HG03460 (cell line): ENCODE measurements around the gene MMP28.
A peak's percentile ranks its signal among the peaks of the same experiment; 100 is the strongest.
"Not testable (repeated sequence)": the region's sequence is repeated elsewhere in the genome, so short reads cannot be mapped to it uniquely, and the experiment has no call there.

Experiments used
- ATAC-seq: cut with Tn5 transposase; IDR thresholded peaks from one replicate; pipeline ENCODE4 v1.9.1; 2021; ENCODE audit not compliant: unreplicated experiment

MMP28 gene

DNA sequence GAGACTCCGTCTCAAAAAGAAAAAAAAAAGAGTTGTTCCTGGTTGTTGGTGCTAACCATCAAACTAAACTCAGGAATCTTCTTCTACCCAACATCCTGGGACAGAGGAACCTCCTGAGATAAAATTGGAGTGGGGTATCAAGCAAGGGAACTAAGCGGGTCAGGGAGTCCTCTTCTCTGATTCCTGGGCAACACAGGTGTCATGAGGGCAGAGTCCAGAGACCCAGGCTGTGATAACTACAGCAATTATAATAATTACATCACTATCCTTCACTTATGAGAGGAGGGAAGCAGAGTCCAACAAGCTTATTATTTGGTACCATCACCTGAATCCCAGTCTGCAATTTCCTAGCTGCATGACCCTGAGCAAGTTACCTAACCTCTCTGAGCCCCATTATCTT lies 26.6 kb downstream of the MMP28 start:
- no peak for ATAC-seq

DNA sequence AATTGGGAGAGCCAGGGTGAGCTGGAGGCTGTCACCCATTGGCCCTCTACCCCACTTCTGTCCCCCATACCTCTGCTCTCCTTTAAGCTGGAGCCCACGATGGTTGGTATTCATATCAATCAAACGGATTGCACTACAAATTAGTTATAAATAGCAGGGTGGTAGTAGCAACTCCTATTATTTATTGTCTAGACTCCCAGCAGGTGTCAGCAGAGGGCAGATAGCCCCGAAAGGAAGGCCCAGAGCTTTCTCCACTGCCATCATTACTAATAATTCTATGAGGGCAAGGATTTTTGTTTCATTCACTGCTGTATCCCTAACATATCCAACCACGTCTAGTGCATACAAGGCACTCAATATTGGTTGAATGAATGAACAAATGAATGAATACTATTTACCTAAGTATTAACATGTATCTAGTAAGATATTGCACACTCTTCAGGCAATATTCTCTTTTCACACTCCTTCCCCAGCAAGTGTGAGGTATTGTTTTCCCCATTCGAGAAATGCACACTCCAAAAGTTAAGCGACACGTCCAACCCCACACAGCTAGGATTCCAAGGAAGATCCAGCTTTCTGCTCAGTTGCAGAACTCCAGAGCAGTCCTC lies 28.4 kb downstream of the MMP28 start:
- no peak for ATAC-seq

DNA sequence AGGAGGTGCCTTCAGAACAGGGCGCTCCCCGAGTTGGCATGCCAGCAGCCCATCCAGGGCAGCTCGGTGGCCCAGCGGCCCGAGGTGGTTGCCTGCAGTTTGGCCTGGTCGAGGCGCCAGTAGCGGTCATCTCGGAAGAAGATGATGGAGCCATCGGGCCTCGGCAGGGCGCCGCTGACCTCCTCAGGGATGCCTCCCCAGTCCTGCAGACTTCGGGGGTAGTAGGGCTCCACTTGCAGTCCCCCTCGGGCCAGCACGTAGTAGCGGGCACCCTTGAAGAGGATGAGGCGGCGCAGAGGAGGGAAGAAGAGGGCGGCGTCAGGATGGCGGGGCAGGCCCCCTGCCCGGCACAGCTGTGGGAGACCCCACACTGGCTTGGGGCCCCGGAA lies 29.0 kb downstream of the MMP28 start:
- no peak for ATAC-seq

DNA sequence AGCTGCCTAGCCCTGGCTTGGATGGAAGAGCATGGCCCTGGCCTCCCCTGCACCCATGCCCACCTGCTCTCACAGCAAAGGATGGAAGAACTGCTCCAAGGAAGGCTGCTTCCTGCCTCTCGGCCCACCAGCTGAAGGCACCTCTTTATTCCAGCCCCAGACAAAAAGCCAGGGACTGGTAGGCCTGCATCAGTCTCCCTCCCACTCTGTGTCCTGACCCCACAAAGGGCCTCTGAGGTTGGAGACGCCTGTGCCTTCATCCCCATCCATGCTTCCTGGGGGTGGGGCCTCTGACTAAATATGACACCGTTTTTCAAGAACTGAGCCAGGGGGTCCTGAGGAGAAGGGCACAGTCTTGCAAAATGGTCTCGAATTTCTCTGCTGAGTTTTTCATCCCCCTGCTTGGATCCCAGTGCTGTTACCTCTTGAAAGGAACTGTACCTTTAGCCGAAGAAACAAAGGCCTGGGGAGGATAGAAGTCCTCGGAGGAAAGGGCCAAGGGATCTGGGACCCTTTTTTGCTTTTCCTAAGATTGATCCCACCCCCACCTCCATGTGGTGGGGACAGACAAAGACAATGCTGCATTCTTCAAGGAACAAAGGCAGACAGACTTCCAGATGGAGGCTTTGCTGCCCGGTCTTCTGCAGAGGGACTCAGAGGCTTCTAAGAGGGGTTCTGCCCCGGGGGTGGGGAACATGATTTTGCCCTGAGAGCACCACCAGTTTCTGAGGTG lies 29.5 kb downstream of the MMP28 start:
- no peak for ATAC-seq

DNA sequence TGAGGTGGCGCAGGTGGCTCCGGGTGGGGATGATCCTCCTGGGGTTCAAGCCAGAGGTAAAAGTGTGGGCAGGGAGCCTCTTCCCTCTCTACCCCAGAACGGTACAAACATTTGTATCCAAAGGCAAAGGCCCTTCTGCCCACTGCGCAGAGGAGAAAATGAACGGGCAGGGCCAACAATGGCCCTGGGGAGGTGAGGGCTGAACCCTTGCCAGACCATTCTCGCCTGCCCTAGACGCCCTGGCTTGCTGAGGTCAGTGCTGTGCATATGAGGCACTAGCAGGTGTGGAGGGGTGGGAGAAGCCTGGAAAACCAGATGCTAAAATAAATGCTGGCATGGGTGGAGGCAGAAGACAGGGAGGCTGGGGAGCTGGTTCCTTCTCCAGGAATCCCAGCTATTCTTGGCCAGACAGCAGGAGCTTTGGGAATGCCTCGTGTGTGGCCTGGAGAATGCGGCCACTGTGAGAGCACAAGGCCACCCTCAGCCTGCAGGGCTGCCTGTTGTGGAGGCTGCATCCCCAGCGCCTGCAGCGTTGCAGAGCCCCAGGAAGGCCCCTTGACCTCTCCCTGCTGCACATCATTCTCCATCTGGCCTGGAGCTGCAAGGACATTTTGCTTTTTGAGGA lies 30.2 kb downstream of the MMP28 start:
- no peak for ATAC-seq

DNA sequence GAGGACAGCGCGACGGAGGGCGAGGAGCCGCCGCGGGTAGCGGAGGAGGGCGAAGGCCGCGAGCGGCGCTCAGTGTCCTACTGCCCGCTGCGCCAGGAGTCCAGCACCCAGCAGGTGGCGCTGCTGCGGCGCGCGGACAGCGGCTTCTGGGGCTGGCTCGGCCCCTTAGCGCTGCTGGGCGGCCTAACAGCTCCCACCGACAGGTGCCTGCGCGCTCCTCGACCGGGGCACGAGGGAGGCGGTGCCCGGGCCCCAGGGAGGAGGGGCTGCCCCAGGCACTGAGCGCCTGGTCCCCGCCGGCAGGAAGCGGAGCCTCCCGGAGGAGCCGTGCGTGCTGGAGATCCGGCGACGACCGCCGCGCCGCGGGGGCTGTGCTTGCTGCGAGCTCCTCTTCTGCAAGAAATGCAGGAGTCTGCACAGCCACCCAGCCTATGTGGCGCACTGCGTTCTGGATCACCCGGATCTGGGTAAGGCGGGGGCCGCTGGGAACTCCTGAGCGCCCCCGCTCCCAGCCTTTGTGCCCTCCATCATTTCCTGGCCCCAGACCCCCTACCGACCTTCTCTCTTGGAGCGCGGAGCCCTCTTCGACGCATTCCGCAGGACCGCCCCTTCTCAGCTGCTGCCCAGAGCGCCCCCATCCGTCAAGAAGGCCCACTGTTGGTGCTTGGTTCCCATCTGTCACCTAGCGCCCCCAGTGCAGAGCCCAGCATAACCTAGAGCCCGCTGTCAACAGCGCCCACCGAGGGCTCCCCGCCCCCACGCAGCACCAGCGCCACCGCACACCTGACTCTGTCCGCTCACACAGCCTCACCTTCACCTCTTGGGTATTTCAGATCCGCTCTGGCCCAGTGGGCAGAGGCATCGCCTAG lies 31.1 kb downstream of the MMP28 start:
- peak; percentile 74 for ATAC-seq

DNA sequence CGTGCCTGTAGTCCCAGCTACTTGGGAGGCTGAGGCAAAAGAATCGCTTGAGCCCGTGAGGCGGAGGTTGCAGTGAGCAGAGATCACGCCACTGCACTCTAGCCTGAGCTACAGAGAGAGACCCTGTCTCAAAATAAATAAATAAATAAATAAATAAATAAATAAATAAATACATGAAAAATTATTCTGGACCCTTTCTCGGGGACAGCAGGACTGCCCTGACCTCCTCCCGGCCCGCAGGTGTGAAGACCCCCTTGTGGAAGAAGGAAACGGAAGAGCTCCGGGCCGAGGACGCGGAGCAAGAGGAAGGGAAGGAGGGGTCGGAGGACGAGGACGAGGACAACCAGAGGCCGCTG lies 31.7 kb downstream of the MMP28 start:
- ATAC-seq, result no peak

DNA sequence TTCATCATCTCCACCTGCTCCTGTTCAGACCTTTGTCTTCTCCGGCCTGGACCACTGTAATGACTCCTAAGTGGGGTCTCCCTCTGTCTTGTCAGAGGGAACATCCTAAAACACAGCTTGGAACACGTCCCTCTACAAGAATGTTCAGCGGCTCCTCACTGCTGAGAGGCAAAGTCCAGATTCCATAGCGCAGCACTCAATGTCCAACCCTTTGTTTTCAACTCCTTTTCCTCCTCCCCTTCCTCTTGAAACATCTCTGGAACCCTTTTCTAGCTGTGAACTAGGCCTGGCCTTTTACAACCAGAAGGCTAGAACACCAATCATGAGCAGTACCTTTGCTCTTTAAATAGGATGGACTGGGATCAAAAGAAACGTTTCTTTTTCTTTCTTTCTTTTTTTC lies 33.8 kb downstream of the MMP28 start:
- no peak for ATAC-seq

DNA sequence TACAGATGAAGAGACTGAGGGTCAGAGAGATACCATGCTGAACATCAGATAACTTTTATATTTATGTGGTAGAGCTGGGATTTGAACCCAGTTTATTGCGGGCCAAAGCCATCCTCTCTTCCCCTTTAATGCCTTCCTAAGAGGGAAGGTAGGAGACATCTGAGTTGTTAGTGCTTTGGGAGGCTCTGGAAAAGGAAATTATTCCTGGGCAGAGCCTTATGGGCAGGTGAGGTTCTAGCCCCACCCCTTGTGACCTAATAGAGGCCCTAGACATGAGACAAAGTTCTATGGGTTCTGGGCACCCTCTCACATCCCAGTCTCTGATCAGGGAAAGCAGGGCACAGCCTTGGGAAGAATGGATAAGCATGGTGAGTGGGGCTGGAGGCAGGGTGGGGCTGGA lies 34.9 kb downstream of the MMP28 start, which contains the start of gene C17orf50:
TSS of gene C17orf50 (plus strand) at position 301 of the 400 bp plus-strand sequence. CDS start at position 356, 55 bp downstream.
- no peak for ATAC-seq

DNA sequence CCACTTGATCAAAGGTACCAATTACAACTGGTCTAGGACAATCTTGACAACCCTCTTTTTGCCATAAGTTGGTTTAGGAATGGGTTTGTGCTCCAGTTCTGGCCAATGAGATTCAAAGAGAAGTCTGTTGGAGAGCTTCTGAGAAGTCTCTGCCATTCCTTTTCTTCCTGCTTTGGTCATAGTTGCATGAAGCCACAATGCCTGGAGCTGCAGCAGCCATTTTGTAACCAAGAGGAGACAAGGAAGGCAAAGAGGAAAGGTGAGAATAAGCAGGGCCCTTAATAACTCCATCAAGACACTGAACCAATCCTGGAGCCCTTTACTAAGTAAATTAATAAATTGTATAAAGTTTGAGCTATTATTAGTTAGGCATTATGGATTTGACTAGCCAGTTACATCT lies 38.2 kb downstream of the MMP28 start:
- ATAC-seq, result no peak

DNA sequence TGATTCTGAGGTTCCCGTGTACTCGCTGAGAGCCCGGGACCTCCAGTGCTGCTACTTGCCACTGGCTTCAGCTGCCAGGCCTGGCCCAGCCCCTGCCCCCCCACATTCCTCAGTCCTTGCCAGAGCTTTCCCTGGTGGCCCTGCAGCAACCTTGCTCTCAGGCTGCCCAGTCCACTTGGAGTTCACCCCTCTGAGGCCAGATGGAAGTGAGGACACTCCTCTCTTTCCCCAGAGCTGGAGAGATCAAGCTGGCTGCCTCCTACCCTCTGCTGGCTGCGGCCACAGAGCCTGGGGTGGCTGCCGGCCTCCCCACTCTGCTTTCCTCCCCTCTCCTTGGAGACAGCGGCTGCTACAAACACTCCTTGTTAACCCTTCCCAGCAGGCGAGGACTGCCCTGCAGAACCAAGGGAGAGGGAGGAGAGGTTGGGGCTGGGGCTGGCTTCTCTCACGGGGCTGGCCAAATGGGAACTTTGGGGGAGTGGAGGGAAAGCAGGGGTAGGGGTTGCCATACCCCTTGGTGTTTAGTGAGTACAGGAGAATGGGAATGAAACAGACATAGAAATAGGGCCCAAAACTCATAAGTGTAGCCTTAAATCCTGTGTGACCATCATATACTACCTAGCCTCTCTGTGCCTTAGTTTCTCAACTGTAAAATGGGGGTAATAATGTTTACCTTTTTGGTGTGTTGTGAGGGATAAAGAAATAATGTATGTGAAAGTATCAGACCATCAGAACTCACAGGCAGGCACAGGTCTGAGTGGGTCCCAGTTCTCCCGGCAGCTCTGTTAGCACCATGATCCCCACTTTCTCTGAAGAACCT lies 42.3 kb downstream of the MMP28 start, which contains the start of gene GAS2L2:
TSS of gene GAS2L2 (minus strand) at position 295 of the 820 bp plus-strand sequence. CDS start 389 bp downstream, outside the sequence.
- no peak for ATAC-seq

DNA sequence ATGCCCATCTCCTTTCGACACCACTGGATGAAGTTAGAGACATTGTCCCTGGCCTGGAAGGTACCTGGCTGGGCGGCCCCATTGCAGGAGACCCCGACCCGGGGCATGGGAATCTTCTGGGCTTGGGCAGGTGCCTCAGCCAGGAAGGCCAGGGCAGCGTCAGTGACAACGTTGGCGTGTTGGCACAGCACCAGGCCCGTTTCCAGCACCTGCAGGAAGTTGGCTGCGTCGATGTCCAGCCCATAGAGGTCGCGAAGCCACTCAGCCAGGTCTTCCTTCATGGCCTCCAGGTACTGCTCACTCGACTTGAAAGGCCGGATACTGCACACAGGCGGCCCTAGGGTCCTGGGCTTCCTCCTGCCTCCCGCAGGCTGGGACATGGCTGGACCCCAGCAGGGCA lies 43.0 kb downstream of the MMP28 start:
- no peak for ATAC-seq

DNA sequence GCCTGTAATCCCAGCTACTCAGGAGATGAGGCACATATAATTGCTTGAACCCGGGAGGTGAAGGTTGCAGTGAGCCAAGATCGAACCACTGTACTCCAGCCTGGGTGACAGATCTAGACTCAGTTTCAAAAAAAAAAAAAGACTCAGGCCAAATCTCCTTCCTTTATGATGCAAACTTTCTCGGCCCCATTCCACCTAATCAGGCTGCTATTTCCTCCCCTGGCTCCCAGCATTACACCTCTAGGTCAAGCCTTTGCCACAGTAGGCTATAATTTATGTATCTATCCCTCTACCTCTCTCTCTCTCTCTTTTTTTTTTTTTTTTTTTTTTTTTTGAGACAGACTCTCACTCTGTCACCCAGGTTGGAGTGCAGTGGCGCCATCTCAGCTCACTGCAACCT lies 43.9 kb downstream of the MMP28 start:
- ATAC-seq, result not testable (repeated sequence)

DNA sequence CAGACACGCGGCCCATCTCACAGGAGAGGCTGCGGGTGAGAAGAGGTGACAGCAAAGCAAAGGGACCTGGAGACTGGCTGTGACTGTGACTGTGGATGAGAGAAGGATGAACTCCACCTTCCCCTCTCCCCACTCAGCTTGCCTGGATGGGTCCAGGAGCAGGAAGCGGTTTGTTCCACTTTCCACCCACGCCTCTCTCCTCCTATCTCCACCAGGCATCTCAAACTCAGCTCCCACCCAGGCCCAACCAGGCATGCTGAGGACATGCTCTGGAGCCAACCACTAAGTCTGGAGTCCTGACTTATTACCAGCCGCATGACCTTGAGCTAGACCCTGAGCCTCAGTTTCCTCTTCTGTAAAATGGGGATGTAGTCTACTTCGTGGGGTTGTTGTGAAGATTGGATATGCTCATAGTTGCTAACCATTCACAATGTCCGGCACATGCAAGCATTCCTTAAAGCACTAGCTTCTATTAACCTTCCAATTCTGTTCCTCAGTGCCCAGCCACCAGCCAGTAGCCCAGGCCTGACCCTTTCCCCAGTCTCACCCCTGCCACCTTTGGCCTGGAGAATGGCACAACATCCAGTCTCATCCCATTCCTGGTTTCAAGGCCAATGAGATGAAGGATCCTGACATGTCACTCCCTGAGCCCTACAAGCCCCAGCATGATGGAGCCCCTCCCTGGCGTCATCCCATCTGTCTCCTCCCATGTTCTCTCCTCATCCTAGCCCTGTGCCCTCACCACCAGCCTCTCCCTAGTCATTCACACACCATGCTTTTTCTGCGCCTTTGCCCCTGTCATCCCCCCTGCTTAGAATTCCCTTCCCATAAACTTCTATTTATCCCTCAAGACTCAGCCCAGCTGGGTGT lies 44.7 kb downstream of the MMP28 start:
- ATAC-seq, result no peak

DNA sequence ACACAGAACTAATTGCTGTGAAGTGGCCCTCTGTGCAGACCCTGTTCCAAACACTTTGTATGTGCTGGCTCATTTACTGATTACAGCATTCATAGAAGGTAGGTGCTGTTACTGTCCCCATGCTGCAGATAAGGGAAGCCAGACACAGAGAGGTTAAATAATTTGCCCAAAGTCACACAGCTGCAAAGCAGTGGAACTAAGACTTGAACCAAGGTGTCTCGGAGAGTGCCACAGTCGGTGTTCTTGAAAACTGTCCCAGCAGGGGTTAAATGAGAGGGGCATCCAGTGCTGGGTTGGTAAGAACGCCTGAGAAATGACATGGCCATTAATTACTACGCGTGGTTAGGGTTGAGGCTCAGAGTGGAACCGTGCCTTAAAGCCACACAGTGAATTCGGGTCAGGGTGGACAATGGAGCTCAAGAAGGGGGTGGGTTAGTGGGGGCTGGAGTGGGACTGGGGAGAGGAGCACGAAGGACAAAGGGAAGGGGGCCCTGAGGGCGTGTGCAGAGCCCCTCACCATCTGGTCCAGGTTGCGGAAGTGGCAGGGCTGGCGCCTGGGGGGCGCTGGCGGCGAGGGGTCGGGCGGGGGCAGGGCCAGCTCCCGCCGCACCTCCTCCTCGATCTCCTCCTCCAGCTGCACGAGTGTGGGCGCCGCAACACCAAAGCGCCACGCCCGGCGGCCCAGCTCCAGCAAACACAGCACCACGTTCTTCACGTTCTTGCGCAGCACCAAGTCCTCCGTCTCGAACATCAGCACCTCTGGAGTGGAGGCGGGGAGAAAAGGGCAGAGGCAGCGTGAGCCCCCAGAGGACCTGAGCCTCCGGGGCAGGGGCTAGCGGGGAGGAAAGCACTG lies 45.7 kb downstream of the MMP28 start:
- ATAC-seq, result no peak

DNA sequence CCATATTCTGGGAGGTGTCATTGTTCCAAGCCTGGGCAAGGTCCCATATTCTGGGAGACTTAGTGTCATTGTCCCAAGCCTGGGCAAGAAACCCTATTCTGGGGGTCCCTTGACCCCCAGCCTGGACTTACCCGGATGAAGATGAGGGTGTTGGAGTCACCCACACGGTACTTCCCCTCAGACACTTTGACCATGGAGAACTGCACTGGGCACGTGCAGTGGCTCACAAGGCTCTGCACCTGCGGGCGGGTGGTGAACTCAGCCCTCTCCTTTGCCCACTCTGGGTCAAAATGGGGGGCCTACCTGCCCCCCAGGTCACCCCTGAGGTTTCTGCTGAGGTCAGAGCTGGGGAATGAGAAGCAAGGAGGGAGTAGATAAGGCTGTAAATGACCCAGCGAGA lies 46.5 kb downstream of the MMP28 start:
- ATAC-seq, result no peak

DNA sequence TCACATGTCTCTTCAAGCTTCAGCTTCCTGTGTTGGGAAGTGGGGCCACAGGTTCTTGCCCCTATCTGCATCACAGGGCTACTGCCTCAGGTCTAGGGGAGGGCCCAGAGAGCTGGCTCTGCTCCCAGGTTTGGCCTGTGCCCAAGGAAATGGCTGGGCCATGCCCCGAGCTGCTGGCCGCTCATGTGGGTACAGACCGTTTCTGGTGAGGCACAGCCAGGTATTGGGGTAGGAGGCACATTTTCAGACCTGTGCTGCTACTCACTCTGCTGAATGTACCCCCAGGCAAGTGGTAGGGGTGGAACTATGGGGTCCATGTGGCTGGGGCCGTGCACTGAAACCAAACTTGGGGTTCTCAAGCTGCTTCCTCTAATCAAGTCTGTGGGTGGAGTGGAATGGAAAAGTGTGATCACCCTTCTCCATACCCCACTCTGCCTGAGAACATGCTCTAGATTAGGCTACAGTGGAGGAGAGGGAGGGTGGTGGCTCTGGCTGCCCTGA lies 47.0 kb downstream of the MMP28 start:
- no peak for ATAC-seq

DNA sequence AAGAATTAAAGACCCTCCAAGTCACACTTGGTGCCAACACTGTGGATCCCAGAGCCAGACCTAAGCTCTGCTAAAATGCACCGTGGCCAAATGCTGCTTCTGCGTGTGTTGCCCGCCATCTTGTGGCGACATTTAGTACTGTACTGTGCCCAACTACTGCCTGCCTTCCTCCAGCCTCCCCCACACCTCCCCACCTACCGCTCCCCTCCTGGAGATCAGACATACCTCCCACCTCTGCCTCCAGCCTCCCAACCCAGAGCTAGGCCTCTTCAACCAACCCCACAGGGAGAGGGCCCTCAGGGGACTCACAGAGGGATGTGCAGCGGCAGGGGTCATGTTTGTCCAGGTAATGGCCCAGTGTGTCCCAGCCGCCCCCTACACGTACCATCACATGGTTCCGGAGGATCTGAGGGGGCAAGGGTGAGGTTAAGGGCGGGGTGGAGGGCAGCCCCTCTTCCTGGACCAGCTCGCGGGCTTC lies 47.9 kb downstream of the MMP28 start:
- ATAC-seq, result no peak
